Measurements from ENCODE around the gene SCYGR4. TPM values are rescaled to one million over a fixed set of nuclear protein-coding genes. Genes with fewer than 3 reads are reported as not detected.
A peak's percentile ranks its signal among the peaks of the same experiment; 100 is the strongest.

The SCYGR4 gene
- total and polyA plus RNA-seq, 9 of the 15 experiments (the other 6 are each of a cell fraction or from before 2014, with no cell fraction given), result 0.09 TPM; not detected in 8

DNA sequence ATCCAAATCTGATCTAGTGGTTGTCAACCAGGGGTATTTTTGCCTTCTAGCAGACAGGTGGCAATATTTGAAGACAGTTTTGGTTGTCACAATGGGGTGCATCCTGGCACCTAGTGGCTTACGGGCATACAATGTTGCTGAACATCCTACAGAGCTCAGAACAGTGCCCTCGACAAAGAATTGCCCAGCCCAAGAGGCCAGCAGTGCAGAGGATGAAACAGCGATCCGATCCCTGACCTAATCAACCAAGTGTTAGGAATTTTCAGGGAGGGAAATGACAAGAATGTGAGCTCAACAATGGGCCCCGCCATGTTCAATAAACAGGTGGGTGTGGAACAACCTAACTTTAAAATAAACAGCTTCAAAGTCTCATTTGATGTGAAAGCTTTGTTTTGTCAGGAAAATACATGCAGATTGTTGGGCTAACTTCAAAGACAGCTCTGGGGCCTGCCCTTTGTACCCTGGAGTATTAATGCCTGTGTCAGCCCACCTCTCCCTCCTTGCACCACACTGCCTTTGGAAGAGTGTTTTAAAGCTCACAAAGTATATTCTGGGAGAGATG lies 26.8 kb downstream of the SCYGR4 start:
- Histone ChIP-seq H3K9me1 (ENCODE audit: control insufficient read depth, insufficient read depth, low read length) (no peaks in the 10 kb centered on the region), H3K4me3 (no peak overlapping the region), H3K27ac (ENCODE audit: extremely low read depth, low read depth, low read length) (no peak overlapping the region), H3K9me3 (replicated peaks; ENCODE audit: control insufficient read depth, insufficient read depth, low read depth, low read length) (no peaks in the 10 kb centered on the region), H3K36me3 (ENCODE audit: control insufficient read depth, insufficient read depth, low read length) (no peaks in the 10 kb centered on the region), H3K27me3 (ENCODE audit: control insufficient read depth in 2 of 2, insufficient read depth in 2 of 2, low read length in 2 of 2) (peaks cover 0 to 8% of the 10 kb centered on the region in 2 experiments; a peak in 2 of 5 replicates), H3K9ac (ENCODE audit: insufficient read depth in 1 of 2, low read depth in 2 of 2, low read length in 2 of 2) (no peak overlapping the region), H3K4me1 (replicated peaks in 1 of 2; ENCODE audit: control insufficient read depth in 2 of 2, insufficient read depth in 2 of 2, low read length in 2 of 2) (no peaks in the 10 kb centered on the region), H3K79me2 (ENCODE audit: control insufficient read depth, insufficient read depth, low read length) (no peaks in the 10 kb centered on the region), H4K20me1 (replicated peaks; ENCODE audit: control insufficient read depth, insufficient read depth, low read length) (no peaks in the 10 kb centered on the region), H2AFZ (ENCODE audit: low read depth, low read length) (no peak overlapping the region), H3K4me2 (ENCODE audit: insufficient read depth, low read length) (no peak overlapping the region)
- FAIRE-seq (no peak), ATAC-seq (no peak), DNase-seq (ENCODE audit: extremely low read depth in 1 of 4, low spot score in 3 of 4) (no peak)
- WGBS (ENCODE audit: insufficient coverage, low coverage, missing lambda C conversion rate), result 0% methylated on average over 4 of the region's 5 CpGs
- ChIA-PET CTCF (ENCODE audit: low intra/inter-chr PET ratio) (no interaction called here), POLR2A (no interaction called here)
- BruUV-seq (replicated peaks), result no TSS peak
- no peak for TF ChIP-seq NEUROD1 (IDR thresholded peaks at IDR 0.05; ENCODE audit: borderline replicate concordance, low read depth, low read length, partially characterized antibody)
- TF ChIP-seq, protein P1, sequence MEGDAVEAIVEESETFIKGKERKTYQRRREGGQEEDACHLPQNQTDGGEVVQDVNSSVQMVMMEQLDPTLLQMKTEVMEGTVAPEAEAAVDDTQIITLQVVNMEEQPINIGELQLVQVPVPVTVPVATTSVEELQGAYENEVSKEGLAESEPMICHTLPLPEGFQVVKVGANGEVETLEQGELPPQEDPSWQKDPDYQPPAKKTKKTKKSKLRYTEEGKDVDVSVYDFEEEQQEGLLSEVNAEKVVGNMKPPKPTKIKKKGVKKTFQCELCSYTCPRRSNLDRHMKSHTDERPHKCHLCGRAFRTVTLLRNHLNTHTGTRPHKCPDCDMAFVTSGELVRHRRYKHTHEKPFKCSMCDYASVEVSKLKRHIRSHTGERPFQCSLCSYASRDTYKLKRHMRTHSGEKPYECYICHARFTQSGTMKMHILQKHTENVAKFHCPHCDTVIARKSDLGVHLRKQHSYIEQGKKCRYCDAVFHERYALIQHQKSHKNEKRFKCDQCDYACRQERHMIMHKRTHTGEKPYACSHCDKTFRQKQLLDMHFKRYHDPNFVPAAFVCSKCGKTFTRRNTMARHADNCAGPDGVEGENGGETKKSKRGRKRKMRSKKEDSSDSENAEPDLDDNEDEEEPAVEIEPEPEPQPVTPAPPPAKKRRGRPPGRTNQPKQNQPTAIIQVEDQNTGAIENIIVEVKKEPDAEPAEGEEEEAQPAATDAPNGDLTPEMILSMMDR (IDR thresholded peaks at IDR 0.05 in 2 of 3, conservative IDR thresholded peaks at IDR 0.05 in 1 of 3; ENCODE audit: insufficient read depth in 2 of 3, low read depth in 1 of 3, low read length in 3 of 3), result peak in 1 of 3 experiments; percentile 23; a peak in 1 of 6 replicates
- intact Hi-C loops (cut with micrococcal nuclease), result no loop called here
- in situ Hi-C loops (cut with MboI), result no loop called here

DNA sequence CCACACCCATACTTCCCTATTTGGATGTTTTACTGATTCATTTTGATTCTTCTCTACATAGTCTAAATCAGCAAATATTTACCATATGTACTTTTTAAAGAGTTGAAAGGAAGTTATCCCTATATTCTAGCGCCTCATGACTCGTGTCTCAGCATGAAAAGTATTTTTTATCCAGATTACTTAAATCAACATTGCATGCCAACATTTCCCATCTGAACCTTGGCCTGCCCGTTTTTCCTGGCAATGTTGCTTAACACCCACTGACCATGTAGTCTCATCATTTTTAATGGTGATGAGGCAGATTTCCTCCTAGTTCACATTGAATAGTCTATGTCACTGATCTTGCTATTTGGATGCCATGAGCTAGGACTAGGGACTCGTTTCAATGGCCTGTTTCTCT lies 36.1 kb downstream of the SCYGR4 start:
- ChIA-PET CTCF (ENCODE audit: low intra/inter-chr PET ratio) (no interaction called here), POLR2A (no interaction called here)
- intact Hi-C loops (cut with micrococcal nuclease) (no loop called here), in situ Hi-C loops (cut with MboI) (no loop called here)
- Histone ChIP-seq H3K4me3 (no peak overlapping the region), H4K20me1 (replicated peaks; ENCODE audit: control insufficient read depth, insufficient read depth, low read length) (no peaks in the 10 kb centered on the region), H2AFZ (ENCODE audit: low read depth, low read length) (no peak overlapping the region), H3K9me1 (ENCODE audit: control insufficient read depth, insufficient read depth, low read length) (no peaks in the 10 kb centered on the region), H3K9ac (ENCODE audit: insufficient read depth in 1 of 2, low read depth in 2 of 2, low read length in 2 of 2) (no peak overlapping the region), H3K4me2 (ENCODE audit: insufficient read depth, low read length) (no peak overlapping the region), H3K27ac (ENCODE audit: extremely low read depth, low read depth, low read length) (no peak overlapping the region), H3K27me3 (ENCODE audit: control insufficient read depth in 2 of 2, insufficient read depth in 2 of 2, low read length in 2 of 2) (peaks cover 0 to 6% of the 10 kb centered on the region in 2 experiments; a peak in 1 of 5 replicates), H3K4me1 (replicated peaks in 1 of 2; ENCODE audit: control insufficient read depth in 2 of 2, insufficient read depth in 2 of 2, low read length in 2 of 2) (no peaks in the 10 kb centered on the region), H3K36me3 (ENCODE audit: control insufficient read depth, insufficient read depth, low read length) (no peaks in the 10 kb centered on the region), H3K9me3 (replicated peaks; ENCODE audit: control insufficient read depth, insufficient read depth, low read depth, low read length) (no peaks in the 10 kb centered on the region), H3K79me2 (ENCODE audit: control insufficient read depth, insufficient read depth, low read length) (no peaks in the 10 kb centered on the region)
- TF ChIP-seq HNRNPLL (IDR thresholded peaks at IDR 0.05; ENCODE audit: low read depth, low read length, poor library complexity, severe bottlenecking) (no peak), HNRNPH1 (optimal IDR thresholded peaks at IDR 0.05; ENCODE audit: low read depth, low read length) (no peak), ZNF282 (CRISPR knock-in tag; IDR thresholded peaks at IDR 0.05) (no peak), L3MBTL2 (IDR thresholded peaks at IDR 0.05) (no peak), ZKSCAN3 (CRISPR knock-in tag; IDR thresholded peaks at IDR 0.05) (no peak), ZNF316 (IDR thresholded peaks at IDR 0.05) (no peak), ETV6 (IDR thresholded peaks at IDR 0.05; ENCODE audit: borderline replicate concordance in 1 of 2, low read depth in 2 of 2, low read length in 1 of 2) (no peak), ETV6 (CRISPR knock-in tag; IDR thresholded peaks at IDR 0.05; ENCODE audit: borderline replicate concordance) (no peak)
- DNase-seq (ENCODE audit: extremely low read depth in 1 of 4, low spot score in 3 of 4), result no peak
- no TSS peak for BruUV-seq (replicated peaks)
- no peak for ATAC-seq
- 0% methylated on average over 4 of the region's 4 CpGs for WGBS (ENCODE audit: insufficient coverage, low coverage, missing lambda C conversion rate)
- FAIRE-seq, result no peak

Data from K562 (cell line).